Astrocyte (in vitro differentiated cells and primary cell): Measurements from ENCODE around the gene DDRGK1.

Experiments
- EZH2 ChIP-seq: IDR thresholded peaks from 2 replicates; pipeline ENCODE4 v1.6.1; 2012; ENCODE audit warnings: mild to moderate bottlenecking, low read length, inconsistent platforms; ENCODE audit not compliant: insufficient read depth
- TF ChIP-seq, protein P1 (sequence below): IDR thresholded peaks from 2 replicates; pipeline ENCODE4 v1.5.1; 2011; ENCODE audit warnings: low read depth, mild to moderate bottlenecking, inconsistent platforms, low read length, moderate library complexity; ENCODE audit not compliant: insufficient read depth

DNA sequence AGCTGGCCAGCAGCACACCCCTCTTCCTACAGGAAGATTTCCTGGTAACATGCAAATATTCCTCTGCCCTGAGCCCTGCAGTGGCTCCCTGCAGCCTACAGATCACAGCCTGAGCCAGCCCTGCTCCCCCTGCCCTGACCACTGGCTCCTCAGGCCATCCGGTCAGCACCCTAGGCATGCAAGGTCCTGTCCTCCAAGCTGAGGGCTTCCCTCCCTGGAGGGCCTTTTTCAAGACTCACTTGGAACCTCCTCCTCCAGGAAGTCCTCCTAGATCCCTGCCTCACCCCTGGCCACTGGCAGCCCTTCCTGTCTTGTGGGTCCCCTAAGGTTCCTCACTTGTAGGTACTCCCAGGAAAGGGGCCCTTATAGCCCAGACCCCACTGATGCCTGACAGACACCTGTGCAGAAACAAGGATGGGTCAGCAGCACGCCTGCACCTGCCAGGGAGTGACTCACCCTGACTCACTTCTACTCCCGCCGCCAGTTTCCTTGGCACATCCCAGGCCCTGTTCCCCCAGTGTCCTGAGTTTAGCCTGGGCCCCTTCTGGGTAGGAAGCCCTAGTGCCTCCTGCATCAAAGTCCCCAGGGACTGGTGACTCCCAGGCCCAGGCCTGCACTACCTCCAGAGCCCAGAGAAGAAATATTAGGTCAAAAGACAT lies 31.3 kb upstream of the DDRGK1 start:
- TF ChIP-seq, protein P1, sequence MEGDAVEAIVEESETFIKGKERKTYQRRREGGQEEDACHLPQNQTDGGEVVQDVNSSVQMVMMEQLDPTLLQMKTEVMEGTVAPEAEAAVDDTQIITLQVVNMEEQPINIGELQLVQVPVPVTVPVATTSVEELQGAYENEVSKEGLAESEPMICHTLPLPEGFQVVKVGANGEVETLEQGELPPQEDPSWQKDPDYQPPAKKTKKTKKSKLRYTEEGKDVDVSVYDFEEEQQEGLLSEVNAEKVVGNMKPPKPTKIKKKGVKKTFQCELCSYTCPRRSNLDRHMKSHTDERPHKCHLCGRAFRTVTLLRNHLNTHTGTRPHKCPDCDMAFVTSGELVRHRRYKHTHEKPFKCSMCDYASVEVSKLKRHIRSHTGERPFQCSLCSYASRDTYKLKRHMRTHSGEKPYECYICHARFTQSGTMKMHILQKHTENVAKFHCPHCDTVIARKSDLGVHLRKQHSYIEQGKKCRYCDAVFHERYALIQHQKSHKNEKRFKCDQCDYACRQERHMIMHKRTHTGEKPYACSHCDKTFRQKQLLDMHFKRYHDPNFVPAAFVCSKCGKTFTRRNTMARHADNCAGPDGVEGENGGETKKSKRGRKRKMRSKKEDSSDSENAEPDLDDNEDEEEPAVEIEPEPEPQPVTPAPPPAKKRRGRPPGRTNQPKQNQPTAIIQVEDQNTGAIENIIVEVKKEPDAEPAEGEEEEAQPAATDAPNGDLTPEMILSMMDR = no peak
- TF ChIP-seq EZH2 = no peak
